ENCODE data around the gene GXYLT2. TPM values are rescaled to one million over a fixed set of nuclear protein-coding genes. Genes with fewer than 3 reads are reported as not detected.

Gene GXYLT2
- total RNA-seq, 1 donor from 2014 or later: 0.79 TPM

DNA sequence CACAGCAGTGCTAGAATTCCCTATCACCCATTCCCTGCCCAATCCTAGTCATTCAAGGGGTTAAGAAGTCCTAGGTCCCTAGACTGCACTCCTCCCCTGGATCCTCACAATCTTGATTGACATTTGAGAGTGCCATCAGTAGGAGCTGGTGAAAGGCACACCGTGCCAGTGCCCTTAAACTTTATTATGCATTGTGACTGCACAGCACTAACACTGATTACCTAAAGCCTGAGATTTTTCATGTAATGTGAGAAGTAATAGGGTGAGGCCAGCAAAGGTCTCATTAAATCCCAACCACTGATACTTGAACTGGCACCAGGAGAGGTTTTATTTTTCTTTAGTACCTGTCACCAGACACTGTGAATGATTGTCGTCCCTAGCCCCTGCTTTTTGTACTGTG lies 16.3 kb downstream of the GXYLT2 start:
- DNase-seq (ENCODE audit: low read depth): no peak
- H3K4me3 ChIP-seq (ENCODE audit: low read depth, low read length): no peak overlapping the region
- FAIRE-seq: no peak
- no peaks in the 10 kb centered on the region for H3K36me3 ChIP-seq (ENCODE audit: control insufficient read depth, insufficient read depth, low read length)
- H3K27me3 ChIP-seq (ENCODE audit: control insufficient read depth, insufficient read depth, low read length): no peaks in the 10 kb centered on the region
- TF ChIP-seq, protein P1, sequence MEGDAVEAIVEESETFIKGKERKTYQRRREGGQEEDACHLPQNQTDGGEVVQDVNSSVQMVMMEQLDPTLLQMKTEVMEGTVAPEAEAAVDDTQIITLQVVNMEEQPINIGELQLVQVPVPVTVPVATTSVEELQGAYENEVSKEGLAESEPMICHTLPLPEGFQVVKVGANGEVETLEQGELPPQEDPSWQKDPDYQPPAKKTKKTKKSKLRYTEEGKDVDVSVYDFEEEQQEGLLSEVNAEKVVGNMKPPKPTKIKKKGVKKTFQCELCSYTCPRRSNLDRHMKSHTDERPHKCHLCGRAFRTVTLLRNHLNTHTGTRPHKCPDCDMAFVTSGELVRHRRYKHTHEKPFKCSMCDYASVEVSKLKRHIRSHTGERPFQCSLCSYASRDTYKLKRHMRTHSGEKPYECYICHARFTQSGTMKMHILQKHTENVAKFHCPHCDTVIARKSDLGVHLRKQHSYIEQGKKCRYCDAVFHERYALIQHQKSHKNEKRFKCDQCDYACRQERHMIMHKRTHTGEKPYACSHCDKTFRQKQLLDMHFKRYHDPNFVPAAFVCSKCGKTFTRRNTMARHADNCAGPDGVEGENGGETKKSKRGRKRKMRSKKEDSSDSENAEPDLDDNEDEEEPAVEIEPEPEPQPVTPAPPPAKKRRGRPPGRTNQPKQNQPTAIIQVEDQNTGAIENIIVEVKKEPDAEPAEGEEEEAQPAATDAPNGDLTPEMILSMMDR (IDR thresholded peaks at IDR 0.05; ENCODE audit: insufficient read depth, low read length, severe bottlenecking): no peak

DNA sequence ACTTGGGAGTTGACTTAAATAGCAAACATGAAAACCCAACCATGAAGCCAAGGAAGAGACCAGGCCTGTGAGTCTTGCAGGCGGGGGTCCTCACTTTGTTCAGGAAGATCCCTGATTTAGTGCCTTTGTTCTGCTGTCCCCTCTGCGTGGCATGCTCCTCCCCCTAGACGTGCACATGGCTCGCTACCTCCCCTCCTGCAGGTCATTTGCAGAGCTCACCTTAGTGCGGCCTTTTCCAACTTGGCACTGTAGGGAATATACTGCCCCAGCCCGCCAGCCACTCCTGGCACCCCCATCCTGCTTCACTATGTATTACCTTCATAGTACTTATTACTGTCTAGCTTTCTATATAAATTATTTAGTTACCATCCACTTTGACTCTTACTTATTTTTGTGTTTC lies 18.3 kb downstream of the GXYLT2 start:
- DNase-seq (ENCODE audit: low read depth) (no peak), FAIRE-seq (no peak)
- TF ChIP-seq, protein P1 (IDR thresholded peaks at IDR 0.05; ENCODE audit: insufficient read depth, low read length, severe bottlenecking): no peak
- no peaks in the 10 kb centered on the region for H3K36me3 ChIP-seq (ENCODE audit: control insufficient read depth, insufficient read depth, low read length)
- H3K27me3 ChIP-seq (ENCODE audit: control insufficient read depth, insufficient read depth, low read length): no peaks in the 10 kb centered on the region
- H3K4me3 ChIP-seq (ENCODE audit: low read depth, low read length): no peak overlapping the region

DNA sequence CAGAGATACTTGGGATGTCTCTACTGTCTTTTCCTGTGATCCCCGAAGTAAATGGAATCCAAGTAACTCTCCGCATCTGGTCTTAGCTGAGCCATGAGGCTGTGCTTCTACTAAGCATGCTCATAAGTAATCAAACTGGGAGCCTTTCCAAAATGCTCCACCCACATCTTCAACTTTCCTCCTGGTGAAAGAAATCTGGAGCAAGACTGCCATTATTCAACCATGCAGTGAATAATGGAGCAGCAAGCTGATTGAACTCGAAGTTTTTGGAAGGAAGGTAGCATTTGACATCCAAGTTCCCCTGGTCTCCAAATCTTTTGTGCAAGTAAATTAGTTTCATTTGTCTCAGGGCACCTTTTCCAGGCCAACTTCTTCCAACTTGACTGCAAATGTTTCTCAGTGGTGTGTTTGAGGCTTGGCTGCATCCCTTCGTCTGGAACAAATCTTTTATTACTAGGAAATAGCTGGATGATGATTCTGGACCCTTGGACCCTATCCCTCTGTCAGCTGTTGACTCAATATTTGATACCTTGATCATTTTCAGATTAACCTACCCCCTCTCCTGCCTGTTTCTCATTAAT lies 19.4 kb downstream of the GXYLT2 start:
- DNase-seq (ENCODE audit: low read depth) (peak; percentile 65), FAIRE-seq (no peak)
- H3K4me3 ChIP-seq (ENCODE audit: low read depth, low read length): no peak overlapping the region
- no peaks in the 10 kb centered on the region for H3K36me3 ChIP-seq (ENCODE audit: control insufficient read depth, insufficient read depth, low read length)
- H3K27me3 ChIP-seq (ENCODE audit: control insufficient read depth, insufficient read depth, low read length): no peaks in the 10 kb centered on the region
- TF ChIP-seq, protein P1 (IDR thresholded peaks at IDR 0.05; ENCODE audit: insufficient read depth, low read length, severe bottlenecking): no peak

DNA sequence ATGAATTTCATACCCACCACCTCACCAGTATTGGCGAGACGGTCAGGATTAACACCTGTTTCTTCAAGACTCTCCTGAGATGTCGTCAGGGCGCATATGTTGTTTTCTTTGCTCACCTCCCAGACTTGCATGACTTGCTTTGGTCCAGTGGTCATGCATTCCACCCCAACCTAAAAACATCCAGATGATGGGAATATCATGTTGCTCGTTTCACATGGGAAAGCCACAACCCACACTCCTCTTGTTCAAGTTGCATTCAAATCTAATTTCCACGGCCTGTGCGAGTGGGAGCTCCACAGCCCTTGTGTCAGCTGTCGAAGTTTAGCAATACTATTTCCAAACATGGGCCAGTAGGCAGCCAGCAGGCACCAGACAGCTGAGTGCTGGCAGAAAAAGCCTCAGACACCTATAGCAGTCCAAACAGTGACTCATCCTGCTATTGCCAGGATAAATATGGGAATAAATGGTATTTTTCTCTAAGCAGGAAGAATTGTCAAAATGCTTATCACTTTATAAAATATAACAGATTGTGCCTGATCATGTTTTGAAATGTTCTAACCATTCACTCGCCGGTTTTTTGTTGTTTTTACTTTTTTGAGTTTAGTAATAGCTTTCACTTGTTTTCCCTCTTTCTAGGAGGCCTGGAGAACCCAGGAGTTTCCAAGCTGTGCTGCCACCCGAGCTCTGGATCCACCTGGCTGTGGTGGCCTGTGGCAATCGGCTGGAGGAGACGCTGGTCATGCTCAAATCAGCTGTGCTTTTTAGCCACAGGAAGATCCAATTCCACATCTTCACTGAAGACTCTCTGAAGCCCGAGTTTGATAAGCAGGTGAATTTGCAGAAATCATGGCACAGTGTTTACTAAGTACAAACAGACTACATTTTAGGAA lies 20.1 kb downstream of the GXYLT2 start:
- no peaks in the 10 kb centered on the region for H3K27me3 ChIP-seq (ENCODE audit: control insufficient read depth, insufficient read depth, low read length)
- H3K36me3 ChIP-seq (ENCODE audit: control insufficient read depth, insufficient read depth, low read length): no peaks in the 10 kb centered on the region
- peak; percentile 66 for DNase-seq (ENCODE audit: low read depth)
- no peak for FAIRE-seq
- TF ChIP-seq, protein P1 (IDR thresholded peaks at IDR 0.05; ENCODE audit: insufficient read depth, low read length, severe bottlenecking): no peak
- no peak overlapping the region for H3K4me3 ChIP-seq (ENCODE audit: low read depth, low read length)

DNA sequence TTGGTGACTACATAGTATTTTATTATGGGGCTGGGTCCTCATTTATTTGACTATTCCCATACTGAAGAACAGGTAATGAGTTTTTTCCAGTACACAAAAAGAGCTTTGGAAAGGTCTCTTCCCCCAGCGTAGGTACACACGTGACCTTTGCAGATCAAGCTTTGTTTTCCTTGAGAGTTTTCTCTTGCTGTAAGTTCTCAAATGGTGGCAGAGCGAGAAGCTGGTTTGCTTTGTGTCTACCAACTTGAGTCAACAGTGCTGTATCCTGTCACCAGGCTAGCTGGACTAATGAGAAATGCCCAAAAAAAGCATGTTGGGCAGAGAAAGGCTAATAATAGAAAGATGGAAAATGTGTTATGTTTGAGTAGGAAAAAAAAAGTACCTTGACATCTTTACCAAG lies 21.7 kb downstream of the GXYLT2 start:
- Histone ChIP-seq H3K27me3 (ENCODE audit: control insufficient read depth, insufficient read depth, low read length) (no peaks in the 10 kb centered on the region), H3K36me3 (ENCODE audit: control insufficient read depth, insufficient read depth, low read length) (no peaks in the 10 kb centered on the region), H3K4me3 (ENCODE audit: low read depth, low read length) (no peak overlapping the region)
- TF ChIP-seq, protein P1 (IDR thresholded peaks at IDR 0.05; ENCODE audit: insufficient read depth, low read length, severe bottlenecking): no peak
- no peak for DNase-seq (ENCODE audit: low read depth)
- no peak for FAIRE-seq
